Endothelial cell of umbilical vein (primary cell): ENCODE measurements around the gene PTGDR2. TPM values are rescaled to one million over a fixed set of nuclear protein-coding genes. Genes with fewer than 3 reads are reported as not detected.

Experiments used
- BruUV-seq: library from RNA; stranded (reverse); fragments of 400-500 nt; replicated peaks from 2 replicates; lab custom pipeline; 2021; lab: Mats Ljungman, UMichigan
- CTCF ChIA-PET: fragments of 300-600, 350-600 bp; sonication (Branson Sonifier 250); formaldehyde crosslinking; loops from one replicate; lab custom pipeline; 2021; ENCODE audit warnings: antibody characterized with exemption, inconsistent platforms; lab: Charles Lee
- POLR2A ChIA-PET: fragments of 300-600, 350-600 bp; sonication (Branson Sonifier 250); formaldehyde crosslinking; loops from one replicate; lab custom pipeline; 2021; ENCODE audit warnings: antibody characterized with exemption, inconsistent platforms; lab: Charles Lee
- DNase-seq: peaks from one replicate; pipeline ENCODE4 v3.0.0-alpha.2; 2011; ENCODE audit warnings: low read depth, low spot score
- FAIRE-seq: peaks from 2 replicates; lab custom pipeline; 2011; peaks lifted over from hg19 to GRCh38; lab: Jason Lieb, UNC
- H2AFZ ChIP-seq: 2 replicates; pipeline ENCODE4 v1.6.0; 2012; ENCODE audit warnings: low read depth, low read length, control low read depth, inconsistent platforms
- H3K27ac ChIP-seq: 2 replicates; pipeline ENCODE4 v1.5.1; 2011; ENCODE audit warnings: low read depth, mild to moderate bottlenecking, control low read depth, low read length, moderate library complexity; ENCODE audit not compliant: insufficient read depth
- H3K27me3 ChIP-seq, 2 experiments: 2 replicates each; pipeline versions ENCODE4 v1.6.0 to v1.6.1; 2011; ENCODE audit warnings: low read length in 2 of 2, mixed read lengths in 1 of 2; ENCODE audit not compliant: control insufficient read depth in 2 of 2, insufficient read depth in 2 of 2
- H3K36me3 ChIP-seq, 2 experiments: 2 replicates in 1 of 2; 3 replicates in 1 of 2; pipeline ENCODE4 v1.5.1; 2011; ENCODE audit warnings: low read length in 2 of 2, mild to moderate bottlenecking in 1 of 2, moderate library complexity in 1 of 2; ENCODE audit not compliant: control insufficient read depth in 2 of 2, insufficient read depth in 2 of 2; ENCODE audit errors: extremely low read depth in 1 of 2
- H3K4me1 ChIP-seq: 3 replicates; pipeline ENCODE4 v1.5.1; 2011; ENCODE audit warnings: mild to moderate bottlenecking, low read length; ENCODE audit not compliant: control insufficient read depth, insufficient read depth; ENCODE audit errors: extremely low read depth
- H3K4me2 ChIP-seq: 2 replicates; pipeline ENCODE4 v1.6.1; 2011; ENCODE audit warnings: low read length, control low read depth, mixed read lengths; ENCODE audit not compliant: insufficient read depth
- H3K4me3 ChIP-seq, 3 experiments: fragments of 200-600 bp in 1 of 3; sonication (generic), shearing (Covaris generic) in 1 of 3; replicated peaks in 1 of 3; 2 replicates each; pipeline ENCODE4 v1.5.1; 2011 to 2016; ENCODE audit warnings: control low read depth in 3 of 3, low read length in 3 of 3, mild to moderate bottlenecking in 2 of 3, inconsistent platforms in 1 of 3, low read depth in 1 of 3, moderate library complexity in 1 of 3; ENCODE audit not compliant: insufficient read depth in 1 of 3
- H3K79me2 ChIP-seq: 2 replicates; pipeline ENCODE4 v1.6.0; 2012; ENCODE audit warnings: low read length, inconsistent platforms; ENCODE audit not compliant: control insufficient read depth, insufficient read depth
- H3K9ac ChIP-seq: replicated peaks from 2 replicates; pipeline ENCODE3; 2011; ENCODE audit warnings: low read length, control low read depth; ENCODE audit not compliant: insufficient read depth; ENCODE audit errors: extremely low read depth
- H3K9me1 ChIP-seq: replicated peaks from 3 replicates; pipeline ENCODE4 v1.6.0; 2011; ENCODE audit warnings: mild to moderate bottlenecking, low read length; ENCODE audit not compliant: control insufficient read depth, insufficient read depth; ENCODE audit errors: extremely low read depth
- H3K9me3 ChIP-seq: replicated peaks from 2 replicates; pipeline ENCODE4 v1.5.1; 2012; ENCODE audit warnings: low read length, inconsistent platforms; ENCODE audit not compliant: control insufficient read depth, insufficient read depth
- H4K20me1 ChIP-seq: replicated peaks from 2 replicates; pipeline ENCODE3; 2011; ENCODE audit warnings: mild to moderate bottlenecking, low read length; ENCODE audit not compliant: control insufficient read depth, insufficient read depth; ENCODE audit errors: extremely low read depth
- EZH2 ChIP-seq: IDR thresholded peaks from 2 replicates; pipeline ENCODE4 v1.6.1; 2012; ENCODE audit warnings: borderline replicate concordance, low read depth, mild to moderate bottlenecking, moderate library complexity, low read length, inconsistent platforms; ENCODE audit not compliant: severe bottlenecking
- FOS ChIP-seq: IDR thresholded peaks from 2 replicates; pipeline ENCODE4 v1.6.1; 2011; ENCODE audit warnings: mild to moderate bottlenecking, low read length, moderate library complexity, borderline replicate concordance; ENCODE audit not compliant: insufficient read depth
- GATA2 ChIP-seq: IDR thresholded peaks from 2 replicates; pipeline ENCODE4 v1.7.0; 2011; ENCODE audit warnings: low read depth, mild to moderate bottlenecking, moderate library complexity, mixed read lengths, low read length; ENCODE audit not compliant: insufficient read length, insufficient read depth
- JUN ChIP-seq: IDR thresholded peaks from 2 replicates; pipeline ENCODE4 v1.6.1; 2011; ENCODE audit warnings: borderline replicate concordance, low read depth; ENCODE audit not compliant: insufficient read length, insufficient read depth
- MYC ChIP-seq: IDR thresholded peaks from one replicate; pipeline ENCODE4 v1.6.1; 2011; ENCODE audit warnings: mild to moderate bottlenecking, low read depth, low read length
- POLR2A ChIP-seq: IDR thresholded peaks from 2 replicates; pipeline ENCODE4 v1.6.1; 2012; ENCODE audit warnings: low read depth, mild to moderate bottlenecking, control low read depth, low read length
- POLR2AphosphoS5 ChIP-seq: IDR thresholded peaks from 2 replicates; pipeline ENCODE4 v1.6.1; 2012; ENCODE audit warnings: low read depth, mild to moderate bottlenecking, control low read depth, low read length, moderate library complexity; ENCODE audit not compliant: insufficient read depth
- dilution Hi-C: fragments of 300-500 bp; cut with MboI; formaldehyde crosslinking; loops from one replicate; pipeline ENCODE4 v1.15.0; 2019; ENCODE audit warnings: low sequenced_read_pairs; ENCODE audit not compliant: extremely low pct_ligation_motif_present
- intact Hi-C: fragments of 100-400 bp; cut with micrococcal nuclease; formaldehyde crosslinking; loops from one replicate; pipeline ENCODE4 v1.10.0; 2022
- polyA plus RNA-seq, 4 experiments: library from polyadenylated mRNA; depleted of rRNA in 3 of 4; stranded (reverse) in 3 of 4; unstranded in 1 of 4; fragments of >200 nt; gene quantifications; 2 replicates each; pipeline versions ENCODE4 v1.2.1 to v1.2.3, GENCODE V29; 2011 to 2012; ENCODE audit warnings: missing spikeins in 1 of 4
- total RNA-seq: library from RNA; stranded (reverse); gene quantifications from 2 replicates; pipeline ENCODE4 v1.2.3, GENCODE V29; 2021
- TF ChIP-seq, protein P1 (sequence below), 2 donors: IDR thresholded peaks; 1 replicate in 1 of 2; 2 replicates in 1 of 2; pipeline ENCODE4 v1.5.1; 2011; ENCODE audit warnings: low read length in 2 of 2, mild to moderate bottlenecking in 2 of 2, moderate library complexity in 2 of 2, control low read depth in 1 of 2, inconsistent platforms in 1 of 2, low read depth in 1 of 2; ENCODE audit not compliant: insufficient read depth in 1 of 2; ENCODE audit errors: extremely low read depth in 1 of 2
- TF ChIP-seq, protein P2 (sequence below): IDR thresholded peaks from 2 replicates; pipeline ENCODE4 v1.6.1; 2011; ENCODE audit not compliant: insufficient read depth, insufficient read length

Gene PTGDR2
- total and polyA plus RNA-seq, 2 donors (not counting 3 experiments of a cell fraction or from before 2014, with no cell fraction given), result 0.15 TPM; not detected in 1

GRCh38 chr11:60852117-60852981, 3.4 kb downstream of the PTGDR2 start:
- intact Hi-C loops (no loop called here), dilution Hi-C loops (no loop called here)
- Histone ChIP-seq H4K20me1 (no peaks in the 10 kb centered on the region), H3K36me3 (peaks cover 0 to 24% of the 10 kb centered on the region in 2 experiments), H2AFZ (no peak overlapping the region), H3K27me3 (no peaks in the 10 kb centered on the region), H3K4me2 (no peak overlapping the region), H3K9me3 (no peaks in the 10 kb centered on the region), H3K4me1 (no peaks in the 10 kb centered on the region), H3K27ac (no peak overlapping the region), H3K9me1 (no peaks in the 10 kb centered on the region), H3K79me2 (peaks cover 2% of the 10 kb centered on the region), H3K4me3 (no peak overlapping the region), H3K9ac (no peak overlapping the region)
- no TSS peak for BruUV-seq
- no peak for TF ChIP-seq POLR2AphosphoS5
- TF ChIP-seq JUN, result no peak
- TF ChIP-seq, protein P1, sequence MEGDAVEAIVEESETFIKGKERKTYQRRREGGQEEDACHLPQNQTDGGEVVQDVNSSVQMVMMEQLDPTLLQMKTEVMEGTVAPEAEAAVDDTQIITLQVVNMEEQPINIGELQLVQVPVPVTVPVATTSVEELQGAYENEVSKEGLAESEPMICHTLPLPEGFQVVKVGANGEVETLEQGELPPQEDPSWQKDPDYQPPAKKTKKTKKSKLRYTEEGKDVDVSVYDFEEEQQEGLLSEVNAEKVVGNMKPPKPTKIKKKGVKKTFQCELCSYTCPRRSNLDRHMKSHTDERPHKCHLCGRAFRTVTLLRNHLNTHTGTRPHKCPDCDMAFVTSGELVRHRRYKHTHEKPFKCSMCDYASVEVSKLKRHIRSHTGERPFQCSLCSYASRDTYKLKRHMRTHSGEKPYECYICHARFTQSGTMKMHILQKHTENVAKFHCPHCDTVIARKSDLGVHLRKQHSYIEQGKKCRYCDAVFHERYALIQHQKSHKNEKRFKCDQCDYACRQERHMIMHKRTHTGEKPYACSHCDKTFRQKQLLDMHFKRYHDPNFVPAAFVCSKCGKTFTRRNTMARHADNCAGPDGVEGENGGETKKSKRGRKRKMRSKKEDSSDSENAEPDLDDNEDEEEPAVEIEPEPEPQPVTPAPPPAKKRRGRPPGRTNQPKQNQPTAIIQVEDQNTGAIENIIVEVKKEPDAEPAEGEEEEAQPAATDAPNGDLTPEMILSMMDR (IDR thresholded peaks at IDR 0.05; ENCODE audit: extremely low read depth in 1 of 2, insufficient read depth in 1 of 2, low read depth in 1 of 2, low read length in 2 of 2), result no peak
- TF ChIP-seq, protein P2, sequence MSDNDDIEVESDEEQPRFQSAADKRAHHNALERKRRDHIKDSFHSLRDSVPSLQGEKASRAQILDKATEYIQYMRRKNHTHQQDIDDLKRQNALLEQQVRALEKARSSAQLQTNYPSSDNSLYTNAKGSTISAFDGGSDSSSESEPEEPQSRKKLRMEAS, result no peak
- no peak for TF ChIP-seq GATA2
- TF ChIP-seq EZH2, result no peak
- TF ChIP-seq POLR2A, result no peak
- no peak for TF ChIP-seq FOS
- TF ChIP-seq MYC, result no peak
- FAIRE-seq, result no peak
- POLR2A ChIA-PET, result no interaction called here
- no peak for DNase-seq
- CTCF ChIA-PET, result interaction anchor here (0.8 to 0.9 kb wide), 2 partner anchors 21 to 47 kb away, joined by 3 to 4 read pairs; no protein-coding TSS in a partner anchor
